OCI-LY1 (cell line): Measurements from ENCODE around the gene CCDC88B.

Experiments used
- H2AFZ ChIP-seq: fragments of 200-600 bp; sonication (generic), shearing (Covaris generic); 2 replicates; pipeline ENCODE4 v1.6.0; 2014; ENCODE audit warnings: antibody characterized with exemption, mild to moderate bottlenecking, low read length
- H3F3A ChIP-seq: fragments of 200-600 bp; sonication (generic), shearing (Covaris generic); 2 replicates; pipeline ENCODE4 v1.6.0; 2014; ENCODE audit warnings: mild to moderate bottlenecking, antibody characterized with exemption, low read length, moderate library complexity; ENCODE audit not compliant: insufficient read depth
- H3K27ac ChIP-seq: fragments of 200-600 bp; sonication (generic); 2 replicates; pipeline ENCODE4 v1.5.1; 2014; ENCODE audit warnings: low read length, mixed run types, mild to moderate bottlenecking, low read depth; ENCODE audit not compliant: poor library complexity, severe bottlenecking
- H3K27me3 ChIP-seq: fragments of 200-600 bp; sonication (generic); 2 replicates; pipeline ENCODE4 v1.6.0; 2014; ENCODE audit warnings: antibody characterized with exemption, mild to moderate bottlenecking, low read length, moderate library complexity; ENCODE audit not compliant: insufficient read depth
- H3K36me3 ChIP-seq: fragments of 200-600 bp; sonication (generic); 2 replicates; pipeline ENCODE4 v1.6.1; 2014; ENCODE audit warnings: mild to moderate bottlenecking, antibody characterized with exemption, low read length, moderate library complexity, mixed read lengths; ENCODE audit not compliant: insufficient read depth
- H3K4me1 ChIP-seq: fragments of 200-600 bp; sonication (generic); 2 replicates; pipeline ENCODE4 v1.5.1; 2014; ENCODE audit warnings: mild to moderate bottlenecking, low read length, moderate library complexity; ENCODE audit not compliant: insufficient read depth, severe bottlenecking
- H3K4me2 ChIP-seq: fragments of 200-600 bp; sonication (generic), shearing (Covaris generic); 2 replicates; pipeline ENCODE4 v1.6.1; 2014; ENCODE audit warnings: low read length
- H3K4me3 ChIP-seq: fragments of 200-600 bp; sonication (generic); 2 replicates; pipeline ENCODE4 v1.5.1; 2014; ENCODE audit warnings: low read length, low read depth, mild to moderate bottlenecking, mixed read lengths; ENCODE audit not compliant: poor library complexity, severe bottlenecking
- H3K79me2 ChIP-seq: fragments of 200-600 bp; shearing (Covaris generic); 2 replicates; pipeline ENCODE4 v1.6.1; 2016; ENCODE audit warnings: mixed run types, low read length, mixed read lengths; ENCODE audit not compliant: insufficient read depth
- H3K9ac ChIP-seq: fragments of 200-600 bp; sonication (generic), shearing (Covaris generic); 2 replicates; pipeline ENCODE4 v1.6.1; 2014; ENCODE audit warnings: mild to moderate bottlenecking, low read length, mixed read lengths
- H3K9me2 ChIP-seq: fragments of 200-600 bp; sonication (generic), shearing (Covaris generic); 2 replicates; pipeline ENCODE4 v1.6.1; 2014; ENCODE audit warnings: low read depth, mild to moderate bottlenecking, low read length, mixed read lengths
- H3K9me3 ChIP-seq: fragments of 200-600 bp; shearing (Covaris generic); 2 replicates; pipeline ENCODE4 v1.6.1; 2014; ENCODE audit warnings: low read length, mixed read lengths
- H4K20me1 ChIP-seq: fragments of 200-600 bp; sonication (generic), shearing (Covaris generic); 2 replicates; pipeline ENCODE4 v1.6.0; 2016; ENCODE audit warnings: mild to moderate bottlenecking, low read length; ENCODE audit not compliant: insufficient read depth
- CTCF ChIP-seq: fragments of 200-600 bp; sonication (generic), shearing (Covaris generic); IDR thresholded peaks from 2 replicates; pipeline ENCODE4 v1.5.1; 2017; ENCODE audit warnings: mild to moderate bottlenecking, antibody characterized with exemption, low read length, moderate library complexity, mixed read lengths
- EZH2 ChIP-seq: fragments of 200-600 bp; sonication (generic), shearing (Covaris generic); IDR thresholded peaks from 2 replicates; pipeline ENCODE4 v1.8.0; 2017; ENCODE audit warnings: borderline replicate concordance, mixed run types, mild to moderate bottlenecking, antibody characterized with exemption, low read length, moderate library complexity, mixed read lengths

Gene CCDC88B

DNA sequence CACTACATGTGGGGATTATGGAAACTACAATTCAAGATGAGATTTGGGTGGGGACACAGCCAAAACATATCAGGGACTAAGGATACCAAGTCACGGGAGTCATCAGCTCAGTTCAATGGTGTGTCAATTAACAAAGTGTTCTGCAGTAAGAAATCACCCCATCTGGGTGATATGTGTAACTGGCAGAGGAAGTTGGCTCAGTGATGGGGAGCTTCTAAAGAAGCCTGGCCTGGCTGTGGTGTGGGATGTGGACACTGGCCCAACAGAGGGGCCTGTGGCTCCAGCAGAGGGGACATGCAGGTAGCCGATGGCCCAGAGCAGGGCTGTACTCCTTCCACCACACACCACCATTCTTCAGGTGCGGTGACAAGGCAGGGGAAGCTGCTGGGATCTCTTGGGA lies 50.6 kb downstream of the CCDC88B start:
- Histone ChIP-seq H3K9me2 (no peaks in the 10 kb centered on the region), H3K27ac (no peak overlapping the region), H3K4me3 (no peak overlapping the region), H4K20me1 (no peaks in the 10 kb centered on the region), H3K36me3 (no peaks in the 10 kb centered on the region), H3K27me3 (peaks cover 5% of the 10 kb centered on the region; the same call in 1 of the 2 replicates), H3F3A (no peaks in the 10 kb centered on the region), H2AFZ (no peak overlapping the region), H3K9me3 (no peaks in the 10 kb centered on the region), H3K4me1 (no peaks in the 10 kb centered on the region), H3K79me2 (no peaks in the 10 kb centered on the region), H3K4me2 (no peak overlapping the region), H3K9ac (no peak overlapping the region)
- no peak for TF ChIP-seq CTCF
- no peak for TF ChIP-seq EZH2

GRCh38 chr11:64391839-64392238 lies 51.8 kb downstream of the CCDC88B start:
- H3K79me2 ChIP-seq: no peaks in the 10 kb centered on the region
- no peak overlapping the region for H3K27ac ChIP-seq
- H3K27me3 ChIP-seq: peaks cover 5% of the 10 kb centered on the region; the same call in 1 of the 2 replicates
- no peaks in the 10 kb centered on the region for H3K9me2 ChIP-seq
- TF ChIP-seq CTCF: no peak
- no peak for TF ChIP-seq EZH2
- no peaks in the 10 kb centered on the region for H3F3A ChIP-seq
- no peak overlapping the region for H3K4me2 ChIP-seq
- no peaks in the 10 kb centered on the region for H3K9me3 ChIP-seq
- H4K20me1 ChIP-seq: no peaks in the 10 kb centered on the region
- H3K36me3 ChIP-seq: no peaks in the 10 kb centered on the region
- H3K9ac ChIP-seq: no peak overlapping the region
- H3K4me3 ChIP-seq: no peak overlapping the region
- no peak overlapping the region for H2AFZ ChIP-seq
- H3K4me1 ChIP-seq: no peaks in the 10 kb centered on the region

DNA sequence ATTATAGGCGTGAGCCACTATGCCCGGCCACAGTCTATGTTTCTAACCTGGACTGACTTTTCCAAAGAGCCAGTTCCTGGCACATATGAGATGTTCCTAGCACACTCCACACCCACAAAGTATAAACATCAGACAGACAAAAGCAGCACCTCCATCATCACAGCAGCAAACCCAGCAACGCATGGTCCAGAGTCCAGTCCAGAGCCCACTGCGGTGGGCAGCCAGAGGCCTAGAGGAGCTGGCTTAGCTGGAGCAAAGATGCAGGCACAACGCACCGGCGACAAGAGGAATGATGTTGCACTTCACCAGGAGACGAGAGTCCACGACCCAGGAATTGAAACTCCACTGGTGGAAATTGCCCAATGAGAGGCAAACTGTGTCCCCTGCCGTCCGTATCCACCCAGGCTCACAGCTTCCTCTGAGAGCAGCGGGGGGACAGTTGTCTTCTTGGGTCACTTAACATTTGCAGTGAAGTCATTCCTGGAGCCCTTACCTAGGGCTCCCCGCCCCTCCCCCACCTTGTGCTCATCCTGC lies 55.6 kb downstream of the CCDC88B start:
- Histone ChIP-seq H3K27me3 (no peaks in the 10 kb centered on the region), H2AFZ (no peak overlapping the region), H3K4me3 (no peak overlapping the region), H4K20me1 (no peaks in the 10 kb centered on the region), H3K9me3 (no peaks in the 10 kb centered on the region), H3K4me1 (no peaks in the 10 kb centered on the region), H3K79me2 (no peaks in the 10 kb centered on the region), H3K9me2 (no peaks in the 10 kb centered on the region), H3F3A (no peaks in the 10 kb centered on the region), H3K4me2 (no peak overlapping the region), H3K9ac (no peak overlapping the region), H3K36me3 (no peaks in the 10 kb centered on the region), H3K27ac (no peak overlapping the region)
- no peak for TF ChIP-seq EZH2
- no peak for TF ChIP-seq CTCF
